Chondrocyte (in vitro differentiated cells): Measurements from ENCODE around the gene MOB2. TPM values are rescaled to one million over a fixed set of nuclear protein-coding genes. Genes with fewer than 3 reads are reported as not detected.

Source experiments
- DNase-seq: peaks from one replicate; pipeline ENCODE4 v3.0.0; 2021; ENCODE audit warnings: mixed read lengths, low spot score
- H3K27ac Mint-ChIP-seq: one replicate; pipeline ENCODE4 v1.8.0; 2021; ENCODE audit warnings: mild to moderate bottlenecking, moderate library complexity, mixed read lengths; ENCODE audit not compliant: unreplicated experiment
- H3K27me3 Mint-ChIP-seq: 2 replicates; pipeline ENCODE4 v1.8.0; 2021; ENCODE audit warnings: low read depth, mixed read lengths
- H3K36me3 Mint-ChIP-seq: 2 replicates; pipeline ENCODE4 v1.8.0; 2021; ENCODE audit warnings: low read depth, mixed read lengths
- H3K4me1 Mint-ChIP-seq: 2 replicates; pipeline ENCODE4 v1.8.0; 2021; ENCODE audit warnings: low read depth, mild to moderate bottlenecking, mixed read lengths
- H3K4me3 Mint-ChIP-seq: one replicate; pipeline ENCODE4 v1.8.0; 2021; ENCODE audit warnings: mild to moderate bottlenecking, moderate library complexity, mixed read lengths; ENCODE audit not compliant: unreplicated experiment
- H3K9me3 Mint-ChIP-seq: 2 replicates; pipeline ENCODE4 v1.8.0; 2021; ENCODE audit warnings: low read depth, mixed read lengths
- CTCF ChIP-seq: fragments of 200-600 bp; sonication (generic); IDR thresholded peaks from 2 replicates; pipeline ENCODE4 v1.5.0; 2021; ENCODE audit warnings: antibody characterized with exemption, mild to moderate bottlenecking, moderate library complexity
- total RNA-seq: library from RNA; stranded (reverse); gene quantifications from 3 replicates; pipeline ENCODE4 v1.2.1, GENCODE V29; 2021

Gene MOB2
- total RNA-seq, 1 donor from 2014 or later, result 28.0 TPM

GRCh38 chr11:1450344-1450875 lies 36.2 kb downstream of the MOB2 start:
- Mint-ChIP-seq H3K4me1 (no peaks in the 10 kb centered on the region), H3K36me3 (no peaks in the 10 kb centered on the region), H3K27ac (no peak overlapping the region), H3K9me3 (no peaks in the 10 kb centered on the region), H3K4me3 (no peak overlapping the region), H3K27me3 (no peaks in the 10 kb centered on the region)
- no peak for DNase-seq
- no peak for TF ChIP-seq CTCF

GRCh38 chr11:1449490-1450243 lies 36.9 kb downstream of the MOB2 start:
- H3K27me3 Mint-ChIP-seq, result no peaks in the 10 kb centered on the region
- H3K4me3 Mint-ChIP-seq, result no peak overlapping the region
- DNase-seq, result no peak
- no peak for TF ChIP-seq CTCF
- H3K4me1 Mint-ChIP-seq, result no peaks in the 10 kb centered on the region
- H3K36me3 Mint-ChIP-seq, result no peaks in the 10 kb centered on the region
- no peak overlapping the region for H3K27ac Mint-ChIP-seq
- no peaks in the 10 kb centered on the region for H3K9me3 Mint-ChIP-seq

- no peaks in the 10 kb centered on the region for H3K4me1 Mint-ChIP-seq
- no peaks in the 10 kb centered on the region for H3K27me3 Mint-ChIP-seq
- no peaks in the 10 kb centered on the region for H3K36me3 Mint-ChIP-seq
- no peak for DNase-seq
- no peak overlapping the region for H3K4me3 Mint-ChIP-seq
- H3K27ac Mint-ChIP-seq, result no peak overlapping the region
- no peaks in the 10 kb centered on the region for H3K9me3 Mint-ChIP-seq
- TF ChIP-seq CTCF, result no peak
Observed at GRCh38 chr11:1448882-1449281, 37.7 kb downstream of the MOB2 start.

- no peaks in the 10 kb centered on the region for H3K9me3 Mint-ChIP-seq
- H3K4me3 Mint-ChIP-seq, result no peak overlapping the region
- no peaks in the 10 kb centered on the region for H3K27me3 Mint-ChIP-seq
- H3K4me1 Mint-ChIP-seq, result no peaks in the 10 kb centered on the region
- DNase-seq, result no peak
- H3K36me3 Mint-ChIP-seq, result no peaks in the 10 kb centered on the region
- no peak overlapping the region for H3K27ac Mint-ChIP-seq
- TF ChIP-seq CTCF, result no peak
Observed at GRCh38 chr11:1447845-1448825, 38.4 kb downstream of the MOB2 start.

- no peaks in the 10 kb centered on the region for H3K9me3 Mint-ChIP-seq
- DNase-seq, result no peak
- no peaks in the 10 kb centered on the region for H3K4me1 Mint-ChIP-seq
- no peak overlapping the region for H3K4me3 Mint-ChIP-seq
- H3K36me3 Mint-ChIP-seq, result no peaks in the 10 kb centered on the region
- no peak for TF ChIP-seq CTCF
- H3K27me3 Mint-ChIP-seq, result no peaks in the 10 kb centered on the region
- no peak overlapping the region for H3K27ac Mint-ChIP-seq
Observed at GRCh38 chr11:1446623-1447022, 40.0 kb downstream of the MOB2 start.
